ENCODE measurements around the gene PNLIPRP2. TPM values are rescaled to one million over a fixed set of nuclear protein-coding genes. Genes with fewer than 3 reads are reported as not detected.

Gene PNLIPRP2
- total RNA-seq, 1 experiment from 2014 or later = not detected

DNA sequence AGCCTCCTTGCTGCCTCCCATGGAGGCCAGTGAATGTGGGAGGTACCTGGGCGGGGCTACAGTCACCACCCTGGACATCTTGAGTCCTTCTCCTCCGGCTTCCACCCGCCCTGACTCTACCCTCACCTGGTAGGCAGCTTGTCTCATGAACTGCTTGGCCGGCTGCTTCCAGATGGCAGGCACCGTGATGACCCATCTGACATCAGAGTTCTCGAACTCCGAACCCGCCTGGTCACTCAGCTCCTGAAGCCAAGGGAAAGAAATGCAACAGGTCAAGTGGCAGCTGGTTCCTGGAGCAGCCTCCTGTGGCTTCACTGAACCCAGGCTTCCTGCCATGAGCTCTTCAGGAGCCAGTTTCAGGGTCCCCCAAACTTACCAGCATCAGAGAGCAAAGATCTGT, 71.5 kb downstream of the PNLIPRP2 start:
- Mint-ChIP-seq H3K36me3 (ENCODE audit: insufficient read depth, unreplicated experiment) (no peaks in the 10 kb centered on the region), H3K27ac (ENCODE audit: unreplicated experiment) (no peak overlapping the region), H3K9me3 (ENCODE audit: low read depth, unreplicated experiment) (no peaks in the 10 kb centered on the region), H3K4me1 (ENCODE audit: low read depth, unreplicated experiment) (no peaks in the 10 kb centered on the region), H3K27me3 (ENCODE audit: unreplicated experiment) (peaks cover 29% of the 10 kb centered on the region), H3K4me3 (ENCODE audit: low read depth, unreplicated experiment) (no peak overlapping the region)
- CTCF ChIA-PET = interaction anchor here (0.8 kb wide), 1 partner anchor 14 kb away, joined by 9 read pairs; no protein-coding TSS in a partner anchor
- intact Hi-C loops (cut with micrococcal nuclease; ENCODE audit: unreplicated experiment) = no loop called here
- DNase-seq = no peak
- no TSS peak for BruUV-seq (replicated peaks)
- no peak for TF ChIP-seq CTCF (IDR thresholded peaks at IDR 0.05; ENCODE audit: unreplicated experiment)

GRCh38 chr10:116694243-116694926, 73.6 kb downstream of the PNLIPRP2 start:
- no peak overlapping the region for H3K4me3 Mint-ChIP-seq (ENCODE audit: low read depth, unreplicated experiment)
- H3K27ac Mint-ChIP-seq (ENCODE audit: unreplicated experiment) = no peak overlapping the region
- TF ChIP-seq CTCF (IDR thresholded peaks at IDR 0.05; ENCODE audit: unreplicated experiment) = no peak
- no TSS peak for BruUV-seq (replicated peaks)
- H3K27me3 Mint-ChIP-seq (ENCODE audit: unreplicated experiment) = peaks cover 31% of the 10 kb centered on the region
- H3K36me3 Mint-ChIP-seq (ENCODE audit: insufficient read depth, unreplicated experiment) = no peaks in the 10 kb centered on the region
- H3K9me3 Mint-ChIP-seq (ENCODE audit: low read depth, unreplicated experiment) = no peaks in the 10 kb centered on the region
- intact Hi-C loops (cut with micrococcal nuclease; ENCODE audit: unreplicated experiment) = no loop called here
- CTCF ChIA-PET = no interaction called here
- no peak for DNase-seq
- H3K4me1 Mint-ChIP-seq (ENCODE audit: low read depth, unreplicated experiment) = no peaks in the 10 kb centered on the region

Other genes with a start within 250 kb of the PNLIPRP2 start
- not detected in 2 replicates for gene PNLIPRP3, start 193.1 kb upstream of the PNLIPRP2 start, total RNA-seq (2022)
- not detected in 2 replicates for gene PNLIP, start 75.0 kb upstream of the PNLIPRP2 start, total RNA-seq (2022)
- not detected in 2 replicates for gene PNLIPRP1, start 30.0 kb upstream of the PNLIPRP2 start, total RNA-seq (2022)
- gene HSPA12A, start 121.6 kb downstream of the PNLIPRP2 start, total RNA-seq (2022) = 2.4 and 3.2 TPM in 2 replicates
- gene ENO4, start 228.5 kb downstream of the PNLIPRP2 start, total RNA-seq (2022) = 0.12 TPM in 1 of 2 replicates, not detected in the other

Measured in Calu3 (cell line).